HFF-Myc (cell line): Measurements from ENCODE around the gene OGFRL1.

Source experiments
- DNase-seq: peaks from one replicate; pipeline ENCODE4 v3.0.0-alpha.2; 2011; ENCODE audit warnings: low read depth; ENCODE audit errors: extremely low read depth
- H3K4me3 ChIP-seq: replicated peaks from 2 replicates; pipeline ENCODE4 v1.5.1; 2011; ENCODE audit warnings: low read depth, mild to moderate bottlenecking, control low read depth, low read length
- TF ChIP-seq, protein P1 (sequence below): IDR thresholded peaks from 2 replicates; pipeline ENCODE4 v1.5.1; 2012; ENCODE audit warnings: mild to moderate bottlenecking, low read depth, low read length, control low read depth; ENCODE audit errors: missing control alignments

OGFRL1 gene

DNA sequence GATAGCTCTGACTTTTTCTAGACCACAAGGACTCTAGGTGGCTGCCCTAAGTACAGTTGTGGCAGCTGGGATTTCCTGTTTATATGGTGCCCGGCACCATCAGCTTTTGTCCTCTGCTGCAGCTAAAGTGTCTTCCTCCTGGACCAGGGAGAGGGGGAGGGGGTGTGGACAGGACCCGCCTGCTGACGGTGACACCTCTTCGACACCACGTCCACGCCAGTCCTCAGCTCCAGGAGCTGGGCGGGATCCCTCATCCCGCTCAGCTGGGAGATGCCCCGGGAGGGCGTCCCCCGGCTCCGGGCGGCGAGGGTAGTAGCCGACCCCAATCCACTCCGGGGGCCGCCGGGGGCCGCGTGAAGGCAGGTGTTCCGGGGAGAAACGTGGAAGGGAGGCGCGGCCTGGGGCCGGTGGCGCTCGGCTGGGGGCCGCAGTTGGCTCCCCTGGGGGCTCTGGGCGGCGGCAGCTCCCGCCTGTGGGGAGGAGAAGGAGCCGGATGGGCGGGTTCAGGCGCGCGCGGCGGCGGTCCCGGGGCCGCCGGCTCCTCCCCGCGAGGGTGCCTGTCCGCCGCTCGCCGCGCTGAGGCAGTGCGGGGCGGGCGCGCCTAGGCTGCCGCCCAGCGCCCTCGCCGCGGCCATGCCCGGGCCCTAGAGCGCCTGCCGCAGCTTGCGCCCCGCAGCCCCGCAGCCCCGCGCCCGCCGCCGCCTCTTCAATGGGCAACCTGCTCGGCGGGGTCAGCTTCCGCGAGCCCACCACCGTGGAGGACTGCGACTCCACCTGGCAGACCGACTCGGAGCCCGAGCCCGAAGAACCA lies at the start of gene OGFRL1:
Gene OGFRL1, plus strand, starts transcription at position 584 of the 811 bp plus-strand sequence. Its CDS starts 126 bp downstream, at position 710.
- no peak for DNase-seq
- TF ChIP-seq, protein P1, sequence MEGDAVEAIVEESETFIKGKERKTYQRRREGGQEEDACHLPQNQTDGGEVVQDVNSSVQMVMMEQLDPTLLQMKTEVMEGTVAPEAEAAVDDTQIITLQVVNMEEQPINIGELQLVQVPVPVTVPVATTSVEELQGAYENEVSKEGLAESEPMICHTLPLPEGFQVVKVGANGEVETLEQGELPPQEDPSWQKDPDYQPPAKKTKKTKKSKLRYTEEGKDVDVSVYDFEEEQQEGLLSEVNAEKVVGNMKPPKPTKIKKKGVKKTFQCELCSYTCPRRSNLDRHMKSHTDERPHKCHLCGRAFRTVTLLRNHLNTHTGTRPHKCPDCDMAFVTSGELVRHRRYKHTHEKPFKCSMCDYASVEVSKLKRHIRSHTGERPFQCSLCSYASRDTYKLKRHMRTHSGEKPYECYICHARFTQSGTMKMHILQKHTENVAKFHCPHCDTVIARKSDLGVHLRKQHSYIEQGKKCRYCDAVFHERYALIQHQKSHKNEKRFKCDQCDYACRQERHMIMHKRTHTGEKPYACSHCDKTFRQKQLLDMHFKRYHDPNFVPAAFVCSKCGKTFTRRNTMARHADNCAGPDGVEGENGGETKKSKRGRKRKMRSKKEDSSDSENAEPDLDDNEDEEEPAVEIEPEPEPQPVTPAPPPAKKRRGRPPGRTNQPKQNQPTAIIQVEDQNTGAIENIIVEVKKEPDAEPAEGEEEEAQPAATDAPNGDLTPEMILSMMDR, result no peak
- peak within 1 kb of the TSS; percentile 63 for H3K4me3 ChIP-seq

DNA sequence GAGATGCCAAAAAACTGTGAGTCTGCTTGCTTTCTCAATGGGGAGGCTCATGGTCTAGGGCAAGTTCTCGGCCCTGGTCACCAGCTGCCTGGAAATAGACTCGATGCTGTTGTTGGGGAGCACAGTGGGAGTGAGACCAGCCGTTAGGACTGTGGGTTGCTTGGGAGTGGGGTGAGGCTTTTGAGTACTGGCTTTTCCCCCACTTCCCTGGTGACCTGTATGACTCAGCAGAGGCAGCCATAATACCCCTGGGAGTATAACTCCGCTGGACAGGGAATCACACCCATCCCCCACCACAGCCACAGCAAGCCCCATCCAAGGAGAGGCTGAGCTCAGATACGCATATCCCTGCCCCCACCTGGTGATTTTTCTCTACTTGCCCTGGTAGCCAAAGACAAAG lies 48.9 kb upstream of the OGFRL1 start:
- TF ChIP-seq, protein P1, result no peak
- no peak for DNase-seq
- no peak overlapping the region for H3K4me3 ChIP-seq

DNA sequence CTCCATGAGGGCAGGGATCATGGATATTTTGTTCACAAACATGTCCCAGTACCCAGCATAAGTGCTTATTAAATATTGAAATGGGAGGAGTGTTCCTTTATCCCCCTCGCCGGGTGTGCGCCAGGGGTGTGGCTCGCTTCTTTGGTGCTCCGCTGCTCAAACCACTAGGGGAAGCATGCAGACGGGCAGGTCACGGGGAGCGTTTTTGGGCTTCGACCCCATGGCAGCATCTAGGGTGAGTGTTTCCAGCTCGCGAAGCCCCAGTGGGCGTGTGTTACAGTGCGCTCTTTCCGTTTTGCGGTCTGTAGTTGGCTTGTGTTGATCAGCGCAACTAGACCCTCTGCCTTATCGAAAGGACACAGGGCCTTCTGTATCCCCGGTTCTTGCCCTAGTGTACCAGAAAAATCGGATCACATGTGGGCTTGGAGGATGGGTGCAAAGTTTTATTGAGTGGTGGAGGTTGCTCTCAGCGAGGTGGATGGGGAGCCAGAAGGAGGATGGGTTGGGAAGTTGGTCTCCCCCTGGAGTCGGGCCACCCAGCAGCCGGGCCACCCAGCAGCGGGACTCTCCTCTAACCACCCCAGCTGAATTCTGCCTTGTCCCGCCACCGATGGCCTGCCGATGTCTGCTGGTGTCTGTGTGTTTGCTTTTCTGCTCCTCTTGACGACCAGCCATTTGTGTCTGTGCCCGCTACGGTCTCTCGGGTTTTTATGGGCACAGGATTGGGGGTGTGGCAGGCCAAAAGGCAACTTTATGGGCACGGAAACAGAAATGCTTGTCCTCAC lies 43.2 kb upstream of the OGFRL1 start:
- TF ChIP-seq, protein P1, result no peak
- DNase-seq, result no peak
- H3K4me3 ChIP-seq, result no peak overlapping the region

DNA sequence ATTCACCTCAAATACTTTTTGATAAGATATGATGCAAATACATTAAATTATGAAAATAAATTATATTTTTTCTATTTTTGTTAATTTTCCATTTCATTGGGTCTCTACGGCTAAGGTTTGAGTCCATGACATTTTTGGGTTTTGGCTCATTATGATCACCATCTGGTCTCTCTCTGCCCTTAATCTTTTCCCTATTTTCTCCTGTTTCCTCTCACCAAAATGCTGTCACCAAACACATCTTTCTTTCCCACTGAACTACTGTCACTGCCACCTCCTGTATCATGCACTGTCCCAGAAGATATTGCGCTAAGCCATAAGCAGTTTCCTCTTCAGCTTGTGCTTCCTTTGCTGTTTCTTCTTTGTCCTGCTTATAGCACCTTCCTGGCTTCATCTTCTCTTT lies 42.0 kb upstream of the OGFRL1 start:
- no peak for DNase-seq
- no peak overlapping the region for H3K4me3 ChIP-seq
- TF ChIP-seq, protein P1, result no peak

DNA sequence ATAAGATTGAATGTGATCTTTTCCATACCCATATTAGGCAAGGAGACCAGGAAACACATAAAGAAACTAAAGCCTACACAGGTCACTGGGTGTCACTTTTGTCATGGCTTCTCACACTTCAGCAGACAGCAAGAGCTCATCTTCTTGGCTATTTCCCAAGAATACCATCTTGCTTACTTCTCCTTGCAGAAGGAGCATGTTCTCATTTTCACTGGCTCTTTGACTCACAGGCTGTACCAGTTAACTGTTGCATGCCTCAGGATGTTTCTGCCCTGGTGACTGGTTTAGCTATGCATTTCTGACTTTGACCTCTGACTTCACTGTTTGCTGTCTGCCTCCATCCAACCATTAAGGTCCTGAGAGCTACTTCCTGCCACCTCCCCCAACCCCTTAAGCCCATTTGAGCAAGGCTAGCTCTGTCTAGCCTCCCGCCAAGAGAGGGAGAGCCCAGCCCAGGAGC lies 40.3 kb upstream of the OGFRL1 start:
- DNase-seq, result peak; percentile 81
- TF ChIP-seq, protein P1, result no peak
- no peak overlapping the region for H3K4me3 ChIP-seq

DNA sequence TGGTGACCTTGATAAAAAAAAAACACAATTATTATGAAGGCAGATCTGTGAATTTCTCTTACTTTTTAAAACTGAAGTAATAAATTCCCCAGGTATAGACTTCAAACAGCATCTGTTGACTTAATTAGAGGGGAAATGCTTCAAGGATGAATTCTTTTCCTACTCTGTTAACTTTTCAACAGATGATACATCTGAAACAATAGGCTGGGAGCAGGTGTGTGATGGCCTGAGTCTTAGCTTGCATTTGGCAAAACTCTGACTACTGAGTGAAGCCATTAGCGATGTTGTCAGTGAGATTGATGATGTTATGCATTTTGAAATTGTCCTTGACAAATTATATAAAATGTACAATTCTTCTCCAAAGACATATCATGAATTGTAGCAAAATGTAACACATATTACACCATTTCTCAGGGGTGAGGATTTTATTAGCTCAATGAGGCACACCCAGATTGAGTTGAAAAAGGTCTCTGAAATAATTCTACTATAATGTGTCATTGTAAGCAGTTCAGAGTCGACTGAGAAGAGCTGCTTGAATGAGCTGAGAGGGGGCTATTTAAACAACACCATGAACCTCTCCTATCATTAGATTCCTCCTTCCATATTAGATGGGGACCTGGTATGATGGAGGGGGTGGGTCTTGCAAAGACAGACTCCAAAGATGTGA lies 39.6 kb upstream of the OGFRL1 start:
- no peak overlapping the region for H3K4me3 ChIP-seq
- TF ChIP-seq, protein P1, result no peak
- DNase-seq, result no peak
